ENCODE results near the gene HEXD. TPM values are rescaled to one million over a fixed set of nuclear protein-coding genes. Genes with fewer than 3 reads are reported as not detected.

HEXD gene
- total RNA-seq, 4 donors from 2014 or later, result 47.0 to 160 (median 105) TPM

DNA sequence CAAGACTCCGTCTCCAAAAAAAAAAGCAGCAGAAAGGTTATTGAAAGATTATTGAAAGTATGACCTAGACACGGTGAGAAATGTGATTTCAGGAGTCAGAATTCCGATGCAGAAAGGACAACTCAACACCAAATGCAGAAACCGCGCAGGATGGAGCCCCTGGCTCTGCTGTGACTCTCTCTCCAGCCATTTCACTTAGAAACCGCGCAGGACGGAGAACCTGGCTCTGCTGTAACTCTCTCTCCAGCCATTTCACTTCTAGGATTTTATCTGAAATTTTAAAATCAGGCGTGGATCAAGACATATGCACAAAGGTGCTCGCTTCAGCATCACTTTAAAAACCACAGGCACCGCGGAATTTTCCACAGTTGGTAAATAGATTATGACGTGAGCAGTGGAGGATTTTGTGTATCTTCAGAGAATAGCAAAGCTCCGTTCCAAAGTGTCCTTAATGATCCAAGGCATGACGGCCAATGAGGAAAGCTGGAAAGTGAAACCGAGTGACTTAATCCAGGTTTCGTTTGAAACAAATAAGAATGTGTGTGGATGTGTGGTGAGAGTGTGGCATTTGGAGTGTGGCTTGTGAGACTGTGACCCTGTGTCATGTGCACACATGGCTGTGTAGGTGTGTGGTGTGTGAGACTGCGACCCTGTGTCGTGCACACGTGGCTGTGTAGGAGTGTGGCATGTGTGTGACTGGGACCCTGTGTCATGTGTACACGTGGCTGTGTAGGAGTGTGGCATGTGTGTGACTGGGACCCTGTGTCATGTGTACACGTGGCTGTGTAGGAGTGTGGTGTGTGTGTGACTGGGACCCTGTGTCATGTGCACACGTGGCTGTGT, 37.1 kb upstream of the HEXD start:
- TF ChIP-seq, protein P1, sequence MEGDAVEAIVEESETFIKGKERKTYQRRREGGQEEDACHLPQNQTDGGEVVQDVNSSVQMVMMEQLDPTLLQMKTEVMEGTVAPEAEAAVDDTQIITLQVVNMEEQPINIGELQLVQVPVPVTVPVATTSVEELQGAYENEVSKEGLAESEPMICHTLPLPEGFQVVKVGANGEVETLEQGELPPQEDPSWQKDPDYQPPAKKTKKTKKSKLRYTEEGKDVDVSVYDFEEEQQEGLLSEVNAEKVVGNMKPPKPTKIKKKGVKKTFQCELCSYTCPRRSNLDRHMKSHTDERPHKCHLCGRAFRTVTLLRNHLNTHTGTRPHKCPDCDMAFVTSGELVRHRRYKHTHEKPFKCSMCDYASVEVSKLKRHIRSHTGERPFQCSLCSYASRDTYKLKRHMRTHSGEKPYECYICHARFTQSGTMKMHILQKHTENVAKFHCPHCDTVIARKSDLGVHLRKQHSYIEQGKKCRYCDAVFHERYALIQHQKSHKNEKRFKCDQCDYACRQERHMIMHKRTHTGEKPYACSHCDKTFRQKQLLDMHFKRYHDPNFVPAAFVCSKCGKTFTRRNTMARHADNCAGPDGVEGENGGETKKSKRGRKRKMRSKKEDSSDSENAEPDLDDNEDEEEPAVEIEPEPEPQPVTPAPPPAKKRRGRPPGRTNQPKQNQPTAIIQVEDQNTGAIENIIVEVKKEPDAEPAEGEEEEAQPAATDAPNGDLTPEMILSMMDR (IDR thresholded peaks at IDR 0.05; ENCODE audit: low read depth), result no peak

DNA sequence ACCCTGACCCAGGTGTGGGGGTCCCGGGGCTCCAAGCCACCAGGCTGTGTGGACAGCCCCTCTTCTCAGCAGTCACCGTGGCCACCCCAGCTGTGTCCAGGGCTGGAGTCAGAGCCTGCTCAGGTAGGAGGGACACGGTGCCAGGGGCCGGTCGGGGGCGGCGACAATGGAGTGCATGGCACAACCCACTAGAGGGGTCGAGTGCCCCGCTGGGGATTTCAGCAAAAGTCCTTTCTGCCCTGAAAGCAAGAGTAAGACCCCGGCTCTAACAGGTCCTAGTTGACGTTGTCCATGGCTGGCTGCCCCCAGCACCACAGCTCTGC, 35.3 kb upstream of the HEXD start:
- TF ChIP-seq, protein P1 (IDR thresholded peaks at IDR 0.05; ENCODE audit: low read depth), result no peak

DNA sequence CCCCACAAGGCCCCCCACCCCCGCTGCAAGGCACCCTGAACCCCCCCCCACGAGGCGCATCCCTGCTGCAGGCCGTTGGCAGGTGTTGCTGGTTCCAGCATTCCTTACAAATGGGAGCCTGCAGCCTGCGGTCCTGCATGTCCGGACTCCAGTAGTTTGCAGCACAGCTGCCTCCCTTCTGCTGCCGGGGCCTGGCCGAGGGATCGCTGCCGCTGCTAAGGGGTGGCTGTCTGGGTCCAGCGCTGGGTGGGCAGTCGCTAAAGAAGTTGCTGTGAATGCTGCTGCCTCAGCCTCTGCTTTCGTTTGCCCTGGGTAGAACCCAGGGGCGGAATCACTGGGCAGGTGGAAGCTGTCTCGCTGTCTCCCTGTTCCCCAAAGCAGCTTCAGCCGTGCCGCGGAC, 34.7 kb upstream of the HEXD start:
- TF ChIP-seq, protein P1 (IDR thresholded peaks at IDR 0.05; ENCODE audit: low read depth), result no peak

DNA sequence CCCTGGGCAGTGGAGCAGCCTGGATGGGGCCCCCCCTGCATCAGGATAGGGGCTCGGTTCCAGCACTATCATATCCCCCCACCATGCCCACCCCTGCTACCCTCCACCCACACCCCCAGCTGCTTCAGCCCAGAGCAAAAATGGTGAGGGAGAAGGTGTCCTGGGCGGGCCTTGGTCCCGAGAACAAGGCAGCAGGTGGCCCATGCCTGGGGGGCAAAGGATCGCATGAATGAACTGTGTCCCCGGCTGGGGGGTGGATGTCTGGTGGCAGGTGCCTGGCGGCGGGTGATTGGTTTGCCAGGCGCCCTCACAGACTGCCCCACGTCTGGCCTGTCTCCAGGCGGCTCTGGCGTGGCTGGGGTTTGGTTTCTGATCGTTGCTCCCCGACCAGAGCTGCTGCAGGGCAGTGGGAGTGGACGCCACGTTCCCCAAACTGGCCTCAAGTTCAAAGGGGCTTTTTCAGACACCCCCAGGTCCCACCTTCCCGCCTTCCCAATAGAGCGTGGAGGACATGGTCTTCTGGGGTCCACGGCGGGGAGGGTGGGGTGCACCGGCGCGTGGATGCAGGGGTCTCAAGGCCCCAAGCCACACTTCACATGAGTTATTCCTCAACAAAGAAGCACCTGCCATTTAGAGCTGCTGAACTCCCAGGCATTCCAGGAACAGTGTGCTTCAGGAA, 34.0 kb upstream of the HEXD start:
- TF ChIP-seq, protein P1 (IDR thresholded peaks at IDR 0.05; ENCODE audit: low read depth), result no peak

DNA sequence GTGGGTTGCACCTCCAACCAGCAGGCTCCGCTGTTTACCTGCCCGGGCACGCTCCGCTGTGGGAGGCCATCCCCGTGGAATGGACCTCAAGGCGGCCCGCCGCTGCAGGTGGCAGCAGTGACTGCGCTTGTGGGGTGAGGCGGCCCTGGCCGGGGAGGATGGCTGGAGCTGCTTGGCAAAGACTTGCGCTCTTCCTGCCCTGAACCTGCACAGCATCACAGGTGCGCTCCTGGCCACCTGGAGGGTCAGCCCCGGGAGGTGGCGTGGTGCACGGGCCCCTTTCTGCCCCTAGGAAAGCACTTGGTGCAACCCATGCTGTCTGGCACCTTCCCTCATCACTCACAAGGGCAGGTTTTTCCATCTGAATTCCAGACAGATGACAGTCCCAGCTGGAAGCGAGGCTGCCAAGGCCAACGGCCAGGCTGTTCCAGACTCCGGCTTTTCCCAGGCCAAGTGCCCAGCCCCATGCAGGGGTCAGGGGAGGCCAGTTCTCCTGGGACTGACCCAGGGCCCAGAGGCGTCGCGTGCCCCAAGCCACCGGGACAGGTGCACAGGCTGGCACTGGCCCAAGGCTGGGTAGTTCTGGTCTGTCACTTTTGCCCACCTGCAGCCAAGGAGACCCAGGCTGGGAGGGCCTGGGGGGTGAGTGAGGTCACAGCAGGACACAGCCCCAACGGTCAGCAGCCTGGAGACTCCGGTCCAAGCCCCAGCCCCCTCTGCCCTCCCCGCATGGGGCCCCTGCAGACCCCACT, 33.2 kb upstream of the HEXD start:
- TF ChIP-seq, protein P1 (IDR thresholded peaks at IDR 0.05; ENCODE audit: low read depth), result no peak

DNA sequence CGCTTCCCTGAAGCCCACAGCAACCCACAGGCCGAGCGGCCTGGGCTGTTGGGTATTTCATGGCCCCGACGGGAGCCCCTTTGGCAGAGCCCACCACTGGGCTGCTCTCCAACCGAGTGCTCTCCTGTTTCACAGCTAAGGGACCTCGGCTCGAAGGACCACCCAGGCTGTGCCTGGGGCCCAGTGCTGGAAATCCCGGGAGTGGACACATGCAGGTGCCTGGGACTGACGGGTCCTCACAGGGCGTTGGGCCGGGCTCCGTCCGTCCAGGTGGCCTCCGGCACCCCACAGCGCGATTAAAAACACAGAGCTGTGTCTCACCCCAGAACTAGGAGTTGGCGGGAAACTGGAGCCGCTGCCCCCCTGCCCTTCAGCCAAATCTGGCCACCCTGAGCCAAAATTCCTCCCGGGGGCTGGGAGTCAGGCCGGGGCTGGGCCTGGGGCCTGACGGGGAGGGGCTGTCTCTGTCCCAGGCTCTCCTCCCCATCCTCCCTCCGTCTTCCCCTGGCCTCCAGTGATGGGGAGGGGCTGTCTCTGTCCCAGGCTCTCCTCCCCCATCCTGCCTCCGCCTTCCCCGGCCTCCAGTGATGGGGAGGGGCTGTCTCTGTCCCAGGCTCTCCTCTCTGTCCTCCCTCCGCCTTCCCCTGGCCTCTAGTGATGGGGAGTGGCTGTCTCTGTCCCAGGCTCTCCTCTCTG, 32.4 kb upstream of the HEXD start:
- TF ChIP-seq, protein P1 (IDR thresholded peaks at IDR 0.05; ENCODE audit: low read depth), result no peak

Measured in subcutaneous adipose tissue (tissue), 4 donors.